Esophagus (tissue), 2 donors: ENCODE results near the gene CROCC2. TPM values are rescaled to one million over a fixed set of nuclear protein-coding genes. Genes with fewer than 3 reads are reported as not detected.

Source experiments
- H3K27ac ChIP-seq, 2 donors: one replicate each; pipeline ENCODE4 v1.5.1; 2013; ENCODE audit warnings: low read depth in 2 of 2, mild to moderate bottlenecking in 2 of 2, inconsistent platforms in 1 of 2, low read length in 1 of 2, moderate library complexity in 1 of 2
- H3K27me3 ChIP-seq, 2 donors: one replicate each; pipeline ENCODE4 v1.6.1; 2013; ENCODE audit warnings: low read length in 2 of 2, control low read depth in 1 of 2, mild to moderate bottlenecking in 1 of 2; ENCODE audit not compliant: insufficient read depth in 2 of 2, control insufficient read depth in 1 of 2
- H3K36me3 ChIP-seq, 2 donors: one replicate each; pipeline ENCODE4 v1.6.1; 2013; ENCODE audit warnings: low read length in 1 of 2; ENCODE audit not compliant: control insufficient read depth in 2 of 2, insufficient read depth in 2 of 2
- H3K4me1 ChIP-seq, 2 donors: one replicate each; pipeline ENCODE4 v1.6.1; 2013; ENCODE audit warnings: low read length in 1 of 2; ENCODE audit not compliant: control insufficient read depth in 2 of 2, insufficient read depth in 2 of 2
- H3K4me3 ChIP-seq, 2 donors: one replicate each; pipeline ENCODE4 v1.5.1; 2013; ENCODE audit warnings: low read length in 2 of 2, mild to moderate bottlenecking in 2 of 2, low read depth in 1 of 2, moderate library complexity in 1 of 2
- H3K9me3 ChIP-seq, 2 donors: one replicate each; pipeline ENCODE4 v1.6.1; 2013; ENCODE audit warnings: mild to moderate bottlenecking in 2 of 2, low read depth in 1 of 2, low read length in 1 of 2, moderate library complexity in 1 of 2; ENCODE audit not compliant: control insufficient read depth in 2 of 2, insufficient read depth in 1 of 2
- WGBS, 2 donors: extraction: QIAGEN DNeasy Blood & Tissue Kit; methylation state at CpG; one replicate each; pipeline ENCODE4 v1.1.7; 2013; 5-methylcytosine and 5-hydroxymethylcytosine counted together
- polyA plus RNA-seq, 2 donors: library from polyadenylated mRNA; stranded (reverse); fragments of 200-250 nt; gene quantifications; one replicate each; pipeline ENCODE4 v1.2.3, GENCODE V29; 2013
- donor health status: healthy with polysubstance abuse.
- donor health status: Bipolar disorder and iron deficiency.

CROCC2 gene
- polyA plus RNA-seq, 2 donors = 0.12 to 0.16 TPM

GRCh38 chr2:241018051-241018891 lies 112.1 kb downstream of the CROCC2 start:
- H3K36me3 ChIP-seq = peaks cover 0 to 4% of the 10 kb centered on the region in 2 donors
- WGBS, 2 donors = 84 to 91% methylated on average over 26 of the region's 26 CpGs
- H3K4me1 ChIP-seq = peaks cover 0 to 3% of the 10 kb centered on the region in 2 donors
- H3K9me3 ChIP-seq = peaks cover 0 to 2% of the 10 kb centered on the region in 2 donors
- H3K4me3 ChIP-seq = no peak overlapping the region
- no peaks in the 10 kb centered on the region for H3K27me3 ChIP-seq
- no peak overlapping the region for H3K27ac ChIP-seq

GRCh38 chr2:241019441-241020139 lies 113.5 kb downstream of the CROCC2 start:
- 96 to 97% methylated on average over 20 of the region's 20 CpGs for WGBS, 2 donors
- H3K27ac ChIP-seq = no peak overlapping the region
- no peaks in the 10 kb centered on the region for H3K27me3 ChIP-seq

DNA sequence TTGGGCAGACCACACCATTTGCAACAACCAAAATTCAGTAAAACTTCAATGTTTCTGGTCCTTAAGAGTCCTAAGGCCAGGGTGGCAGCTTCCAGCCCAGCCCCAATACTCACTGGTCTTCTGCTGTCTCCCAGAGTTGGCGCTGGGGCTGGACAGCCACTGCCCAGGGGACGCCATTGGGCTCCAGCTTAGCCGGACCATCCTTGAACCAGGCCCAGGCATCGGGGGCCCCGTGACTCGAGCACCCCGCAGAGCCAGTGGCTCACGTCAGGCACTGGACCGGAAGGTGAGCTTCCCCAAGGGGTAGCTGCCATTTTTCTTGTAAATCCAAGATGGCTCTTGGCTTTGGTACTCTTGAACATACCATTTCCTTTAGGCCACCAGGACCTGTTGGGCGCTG lies 114.1 kb downstream of the CROCC2 start:
- no peaks in the 10 kb centered on the region for H3K27me3 ChIP-seq
- no peak overlapping the region for H3K27ac ChIP-seq
- WGBS, 2 donors = 97 to 98% methylated on average over 10 of the region's 10 CpGs
- H3K4me1 ChIP-seq = peaks cover 0 to 3% of the 10 kb centered on the region in 2 donors
- H3K9me3 ChIP-seq = peaks cover 2 to 3% of the 10 kb centered on the region in 2 donors
- no peak overlapping the region for H3K4me3 ChIP-seq
- peaks cover 0 to 4% of the 10 kb centered on the region in 2 donors for H3K36me3 ChIP-seq

More at GRCh38 chr2:241019441-241020139, 113.5 kb downstream of the CROCC2 start:
- Histone ChIP-seq H3K36me3 (peaks cover 0 to 4% of the 10 kb centered on the region in 2 donors), H3K9me3 (peaks cover 0 to 2% of the 10 kb centered on the region in 2 donors), H3K4me1 (peaks cover 0 to 3% of the 10 kb centered on the region in 2 donors), H3K4me3 (no peak overlapping the region)

GRCh38 chr2:241020629-241021190 lies 114.6 kb downstream of the CROCC2 start:
- WGBS, 2 donors = 88 to 94% methylated on average over 8 of the region's 8 CpGs
- no peaks in the 10 kb centered on the region for H3K27me3 ChIP-seq
- H3K9me3 ChIP-seq = peaks cover 2 to 3% of the 10 kb centered on the region in 2 donors
- H3K36me3 ChIP-seq = peaks cover 0 to 4% of the 10 kb centered on the region in 2 donors
- H3K4me1 ChIP-seq = peaks cover 0 to 3% of the 10 kb centered on the region in 2 donors
- H3K27ac ChIP-seq = no peak overlapping the region
- no peak overlapping the region for H3K4me3 ChIP-seq

GRCh38 chr2:241025639-241026038 lies 119.5 kb downstream of the CROCC2 start:
- H3K9me3 ChIP-seq = peaks cover 3 to 6% of the 10 kb centered on the region in 2 donors
- H3K27ac ChIP-seq = no peak overlapping the region
- no peak overlapping the region for H3K4me3 ChIP-seq
- no peaks in the 10 kb centered on the region for H3K36me3 ChIP-seq
- WGBS, 2 donors = 55 to 62% methylated on average over 1 of the region's 1 CpG
- H3K27me3 ChIP-seq = no peaks in the 10 kb centered on the region
- no peaks in the 10 kb centered on the region for H3K4me1 ChIP-seq

DNA sequence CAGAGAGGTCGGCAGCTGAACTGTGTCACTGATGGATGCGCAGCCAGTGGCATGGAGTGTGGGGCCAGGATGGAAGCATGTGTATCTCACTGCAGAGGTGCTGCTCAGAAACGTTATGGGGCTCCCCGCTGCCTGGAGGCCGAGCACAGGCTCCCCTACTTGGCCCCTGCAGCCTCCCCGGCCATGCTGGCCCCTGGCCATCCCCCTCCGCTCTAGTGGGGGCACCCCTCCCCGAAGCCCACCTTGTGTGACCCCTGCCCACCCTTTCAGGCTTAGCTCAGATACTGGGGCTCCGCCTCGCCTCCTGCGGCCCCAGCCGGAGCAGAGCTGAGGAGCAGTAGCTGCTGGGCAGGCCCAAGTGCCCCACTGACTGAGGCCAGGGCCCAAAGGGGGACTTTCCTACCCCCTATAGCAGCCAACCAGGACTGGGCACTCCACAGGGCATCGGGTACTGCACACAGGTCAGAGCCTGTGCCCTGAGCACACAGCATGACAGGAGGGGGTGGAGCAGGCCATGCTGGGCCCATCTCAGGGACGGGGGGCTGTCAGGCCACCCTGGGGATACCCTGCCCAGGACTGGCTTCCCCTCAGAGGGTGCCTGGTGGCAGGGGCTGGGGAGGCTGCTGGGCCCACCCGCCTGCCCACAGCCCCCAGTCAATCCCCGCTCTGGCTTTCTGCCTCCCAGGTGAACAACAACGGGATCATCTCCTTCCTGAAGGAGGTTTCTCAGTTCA lies 123.6 kb downstream of the CROCC2 start:
- Histone ChIP-seq H3K4me3 (no peak overlapping the region), H3K4me1 (no peaks in the 10 kb centered on the region), H3K36me3 (peaks cover 0 to 2% of the 10 kb centered on the region in 2 donors), H3K27me3 (no peaks in the 10 kb centered on the region), H3K9me3 (peaks cover 2 to 6% of the 10 kb centered on the region in 2 donors), H3K27ac (no peak overlapping the region)
- WGBS, 2 donors = 91 to 95% methylated on average over 17 of the region's 17 CpGs

DNA sequence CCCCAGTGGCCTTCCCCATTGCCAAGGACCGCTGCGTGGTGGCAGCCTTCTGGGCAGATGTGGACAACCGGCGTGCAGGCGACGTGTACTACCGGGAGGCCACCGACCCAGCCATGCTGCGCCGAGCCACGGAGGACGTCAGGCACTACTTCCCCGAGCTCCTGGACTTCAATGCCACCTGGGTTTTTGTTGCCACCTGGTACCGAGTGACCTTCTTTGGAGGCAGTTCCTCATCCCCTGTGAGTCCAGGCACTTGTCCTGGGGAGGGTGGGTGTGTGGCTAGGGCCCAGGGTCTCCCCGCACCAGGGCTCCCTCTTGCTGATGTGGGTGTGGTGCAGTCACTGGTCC lies 124.2 kb downstream of the CROCC2 start:
- Histone ChIP-seq H3K36me3 (peaks cover 0 to 2% of the 10 kb centered on the region in 2 donors), H3K27ac (no peak overlapping the region)
- 96 to 97% methylated on average over 15 of the region's 15 CpGs for whole genome bisulfite sequencing, 2 donors

DNA sequence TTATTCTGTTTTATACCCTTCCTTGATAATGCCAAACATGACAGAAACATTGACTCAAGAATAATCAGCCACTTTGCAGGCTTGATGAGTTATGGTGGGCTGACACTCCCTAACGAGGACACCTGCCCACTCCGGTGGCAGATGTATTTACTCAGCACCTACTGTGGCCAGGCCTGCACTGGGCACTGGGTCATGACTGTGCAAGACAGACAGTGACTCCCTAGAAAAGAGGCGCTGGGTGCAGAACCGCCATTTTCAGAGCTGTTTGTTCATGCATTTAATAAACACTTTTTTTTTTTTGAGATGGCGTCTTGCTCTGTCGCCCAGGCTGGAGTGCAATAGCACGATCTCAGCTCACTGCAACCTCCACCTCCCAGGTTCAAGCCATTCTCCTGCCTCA lies 124.7 kb downstream of the CROCC2 start:
- no peak overlapping the region for H3K27ac ChIP-seq
- H3K36me3 ChIP-seq = peaks cover 0 to 2% of the 10 kb centered on the region in 2 donors
- H3K4me1 ChIP-seq = peaks cover 0 to 2% of the 10 kb centered on the region in 2 donors
- no peaks in the 10 kb centered on the region for H3K27me3 ChIP-seq
- WGBS, 2 donors = 95 to 96% methylated on average over 7 of the region's 7 CpGs
- H3K4me3 ChIP-seq = no peak overlapping the region
- peaks cover 0 to 6% of the 10 kb centered on the region in 2 donors for H3K9me3 ChIP-seq

More for the DNA sequence above, 124.2 kb downstream of the CROCC2 start:
- Histone ChIP-seq H3K9me3 (peaks cover 0 to 6% of the 10 kb centered on the region in 2 donors), H3K4me3 (no peak overlapping the region), H3K27me3 (no peaks in the 10 kb centered on the region), H3K4me1 (no peaks in the 10 kb centered on the region)
